ENCODE data around the gene MKRN1.

The MKRN1 gene

DNA sequence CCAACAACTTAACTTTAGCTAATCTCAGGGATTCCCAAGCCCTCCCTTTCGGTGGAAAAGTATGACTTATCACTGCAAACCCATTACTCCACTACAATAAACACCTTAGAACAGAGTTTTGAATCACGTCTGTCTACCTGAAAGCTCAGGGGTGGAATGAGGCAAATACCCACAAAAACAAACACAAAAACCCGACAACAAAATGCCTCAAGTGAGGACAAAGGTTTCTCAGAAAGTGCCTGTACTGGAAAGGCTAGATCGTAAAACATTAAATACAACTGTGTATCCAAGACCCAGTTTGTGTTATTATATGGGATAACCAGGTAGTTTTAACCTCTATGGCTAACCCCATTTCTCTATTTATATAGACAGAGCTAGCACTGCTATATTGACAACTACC is 26.0 kb downstream of the MKRN1 start:
- DNase-seq = no peak
- Histone ChIP-seq H3K79me1 (replicated peaks; ENCODE audit: low read length, poor library complexity, severe bottlenecking) (peaks cover 16% of the 10 kb centered on the region), H2BK12ac (ENCODE audit: low read length in 2 of 2) (no peak overlapping the region), H3K9ac (ENCODE audit: low read length) (no peak overlapping the region), H4K91ac (ENCODE audit: low read length) (no peak overlapping the region), H3K27me3 (ENCODE audit: control insufficient read depth in 1 of 2, insufficient read depth in 1 of 2, low read length in 2 of 2) (no peaks in the 10 kb centered on the region), H2AFZ (ENCODE audit: low read depth, low read length) (no peak overlapping the region), H3K27ac (ENCODE audit: low read length, poor library complexity, severe bottlenecking) (no peak overlapping the region), H3K4ac (ENCODE audit: low read depth in 1 of 2, low read length in 2 of 2) (no peak overlapping the region), H2BK120ac (ENCODE audit: low read depth, low read length) (no peak overlapping the region), H3K9me3 (ENCODE audit: control insufficient read depth, low read length) (no peaks in the 10 kb centered on the region), H3K14ac (ENCODE audit: low read length in 2 of 2) (no peak overlapping the region), H2BK15ac (ENCODE audit: low read depth, poor library complexity, severe bottlenecking) (no peak overlapping the region), H2BK5ac (ENCODE audit: low read depth, low read length, poor library complexity, severe bottlenecking) (no peak overlapping the region), H2AK5ac (ENCODE audit: low read length, severe bottlenecking) (no peak overlapping the region), H3K36me3 (ENCODE audit: control insufficient read depth in 1 of 2, insufficient read depth in 2 of 2, low read depth in 1 of 2, low read length in 2 of 2) (peaks cover 19 to 67% of the 10 kb centered on the region in 2 experiments), H3K23ac (ENCODE audit: low read length in 2 of 2) (no peak overlapping the region), H4K8ac (ENCODE audit: low read length) (no peak overlapping the region), H3K18ac (ENCODE audit: low read depth in 1 of 2, low read length in 2 of 2) (no peak overlapping the region), H3K4me3 (ENCODE audit: insufficient read depth in 1 of 2, low read depth in 1 of 2, low read length in 2 of 2) (no peak overlapping the region), H3K4me1 (ENCODE audit: control insufficient read depth, insufficient read depth, low read depth, low read length) (peaks cover 5% of the 10 kb centered on the region), H3K4me2 (ENCODE audit: low read length, poor library complexity, severe bottlenecking) (no peak overlapping the region)
- WGBS = 95% methylated on average over 3 of the region's 4 CpGs

DNA sequence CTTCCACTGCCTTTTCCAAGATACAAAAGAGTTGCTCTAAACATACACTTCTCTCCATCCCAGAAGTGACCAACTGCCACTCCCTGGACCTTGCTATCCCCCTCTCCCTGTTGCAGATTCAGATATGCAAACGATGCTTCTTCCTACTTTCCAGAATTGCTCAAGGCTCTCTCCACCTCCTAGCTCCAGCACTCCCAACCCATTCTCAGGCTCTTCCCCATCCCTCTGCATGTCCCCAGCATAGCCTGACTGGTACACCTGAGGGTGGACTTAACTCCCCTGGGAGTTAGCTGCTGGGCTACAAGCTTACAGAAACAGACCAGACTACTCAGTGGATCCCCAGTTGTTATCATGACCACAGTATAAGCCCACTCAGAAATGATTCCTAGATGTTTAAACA is 27.6 kb downstream of the MKRN1 start:
- 88% methylated on average over 1 of the region's 1 CpG for WGBS
- no peak overlapping the region for H2AFZ ChIP-seq (ENCODE audit: low read depth, low read length)

DNA sequence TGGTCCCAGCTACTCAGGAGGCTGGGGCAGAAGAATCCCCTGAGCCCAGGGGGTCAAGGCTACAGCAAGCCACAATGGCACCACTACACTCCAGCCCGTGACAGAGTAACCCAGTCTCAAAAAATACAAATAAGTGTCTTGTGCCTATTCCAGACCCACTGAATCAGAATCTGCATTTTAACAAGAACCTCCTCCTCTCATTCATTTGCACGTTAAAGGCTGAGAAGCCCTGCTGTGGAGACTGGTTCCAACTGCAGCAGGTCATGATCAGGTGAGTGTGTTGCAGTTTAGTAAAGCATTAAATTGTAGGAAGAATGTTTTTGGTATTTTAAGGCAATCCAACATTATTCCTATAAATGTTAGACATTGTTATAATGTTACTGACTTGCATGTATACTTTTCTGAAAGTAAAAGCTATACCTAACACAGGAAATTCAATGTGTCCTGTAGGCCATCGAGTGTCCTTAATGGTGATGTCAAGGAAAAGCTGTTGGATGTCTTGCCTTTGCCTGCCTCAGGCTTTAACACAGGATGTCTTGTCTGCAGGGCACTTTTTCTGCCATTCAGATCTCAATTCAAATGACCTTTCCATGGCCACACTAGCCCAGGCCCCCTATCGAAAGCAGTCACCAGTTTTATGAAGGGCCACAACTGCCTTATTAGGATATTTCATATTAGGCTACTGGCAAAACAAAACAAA is 30.4 kb downstream of the MKRN1 start:
- no peak overlapping the region for H3K14ac ChIP-seq (ENCODE audit: low read length in 2 of 2)
- no peaks in the 10 kb centered on the region for H3K9me3 ChIP-seq (ENCODE audit: control insufficient read depth, low read length)
- no peaks in the 10 kb centered on the region for H3K27me3 ChIP-seq (ENCODE audit: control insufficient read depth in 1 of 2, insufficient read depth in 1 of 2, low read length in 2 of 2)
- H3K4me1 ChIP-seq (ENCODE audit: control insufficient read depth, insufficient read depth, low read depth, low read length) = peaks cover 1% of the 10 kb centered on the region
- no peak overlapping the region for H3K4ac ChIP-seq (ENCODE audit: low read depth in 1 of 2, low read length in 2 of 2)
- H2BK15ac ChIP-seq (ENCODE audit: low read depth, poor library complexity, severe bottlenecking) = no peak overlapping the region
- no peak overlapping the region for H3K23ac ChIP-seq (ENCODE audit: low read length in 2 of 2)
- no peak overlapping the region for H2AK5ac ChIP-seq (ENCODE audit: low read length, severe bottlenecking)
- H3K9ac ChIP-seq (ENCODE audit: low read length) = no peak overlapping the region
- H2BK12ac ChIP-seq (ENCODE audit: low read length in 2 of 2) = no peak overlapping the region
- WGBS = 100% methylated on average over 3 of the region's 4 CpGs
- H2AFZ ChIP-seq (ENCODE audit: low read depth, low read length) = no peak overlapping the region
- H3K4me2 ChIP-seq (ENCODE audit: low read length, poor library complexity, severe bottlenecking) = no peak overlapping the region
- no peak overlapping the region for H2BK120ac ChIP-seq (ENCODE audit: low read depth, low read length)
- H4K91ac ChIP-seq (ENCODE audit: low read length) = no peak overlapping the region
- no peak overlapping the region for H3K4me3 ChIP-seq (ENCODE audit: insufficient read depth in 1 of 2, low read depth in 1 of 2, low read length in 2 of 2)
- H4K8ac ChIP-seq (ENCODE audit: low read length) = no peak overlapping the region
- peaks cover 8% of the 10 kb centered on the region for H3K79me1 ChIP-seq (replicated peaks; ENCODE audit: low read length, poor library complexity, severe bottlenecking)
- H2BK5ac ChIP-seq (ENCODE audit: low read depth, low read length, poor library complexity, severe bottlenecking) = no peak overlapping the region
- H3K36me3 ChIP-seq (ENCODE audit: control insufficient read depth in 1 of 2, insufficient read depth in 2 of 2, low read depth in 1 of 2, low read length in 2 of 2) = peaks cover 3 to 23% of the 10 kb centered on the region in 2 experiments
- no peak overlapping the region for H3K27ac ChIP-seq (ENCODE audit: low read length, poor library complexity, severe bottlenecking)
- H3K18ac ChIP-seq (ENCODE audit: low read depth in 1 of 2, low read length in 2 of 2) = no peak overlapping the region
- no peak for DNase-seq

More for the DNA sequence above, 27.6 kb downstream of the MKRN1 start:
- Histone ChIP-seq H3K79me1 (replicated peaks; ENCODE audit: low read length, poor library complexity, severe bottlenecking) (peaks cover 14% of the 10 kb centered on the region), H3K27me3 (ENCODE audit: control insufficient read depth in 1 of 2, insufficient read depth in 1 of 2, low read length in 2 of 2) (no peaks in the 10 kb centered on the region), H3K4me1 (ENCODE audit: control insufficient read depth, insufficient read depth, low read depth, low read length) (peaks cover 4% of the 10 kb centered on the region), H3K23ac (ENCODE audit: low read length in 2 of 2) (no peak overlapping the region), H3K27ac (ENCODE audit: low read length, poor library complexity, severe bottlenecking) (no peak overlapping the region), H2BK120ac (ENCODE audit: low read depth, low read length) (no peak overlapping the region), H4K91ac (ENCODE audit: low read length) (no peak overlapping the region), H3K9ac (ENCODE audit: low read length) (no peak overlapping the region), H2BK5ac (ENCODE audit: low read depth, low read length, poor library complexity, severe bottlenecking) (no peak overlapping the region), H3K36me3 (ENCODE audit: control insufficient read depth in 1 of 2, insufficient read depth in 2 of 2, low read depth in 1 of 2, low read length in 2 of 2) (peaks cover 18 to 51% of the 10 kb centered on the region in 2 experiments), H3K4me3 (ENCODE audit: insufficient read depth in 1 of 2, low read depth in 1 of 2, low read length in 2 of 2) (no peak overlapping the region), H3K4me2 (ENCODE audit: low read length, poor library complexity, severe bottlenecking) (no peak overlapping the region), H3K9me3 (ENCODE audit: control insufficient read depth, low read length) (no peaks in the 10 kb centered on the region), H3K14ac (ENCODE audit: low read length in 2 of 2) (no peak overlapping the region), H2BK12ac (ENCODE audit: low read length in 2 of 2) (no peak overlapping the region), H2BK15ac (ENCODE audit: low read depth, poor library complexity, severe bottlenecking) (no peak overlapping the region), H3K4ac (ENCODE audit: low read depth in 1 of 2, low read length in 2 of 2) (no peak overlapping the region), H3K18ac (ENCODE audit: low read depth in 1 of 2, low read length in 2 of 2) (no peak overlapping the region), H4K8ac (ENCODE audit: low read length) (no peak overlapping the region), H2AK5ac (ENCODE audit: low read length, severe bottlenecking) (no peak overlapping the region)
- no peak for DNase-seq

DNA sequence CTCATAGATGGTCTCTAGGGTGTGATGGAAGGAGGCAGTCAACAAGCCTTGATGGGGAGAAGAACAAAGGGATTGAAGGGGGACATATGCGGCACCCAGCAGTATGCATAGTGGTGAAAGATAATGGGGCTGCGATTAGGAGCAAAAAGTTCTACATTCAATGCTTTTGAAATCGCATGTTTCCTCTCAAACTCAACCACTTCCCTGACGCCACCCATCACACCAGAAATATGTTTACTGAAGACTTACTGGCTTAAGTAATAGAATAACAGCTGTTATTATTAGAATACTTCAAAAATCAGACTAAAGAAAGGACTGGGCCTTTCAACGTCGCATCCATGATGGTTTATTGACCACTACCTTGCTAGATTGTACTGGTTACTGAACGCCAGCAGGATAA is 31.5 kb downstream of the MKRN1 start:
- Histone ChIP-seq H3K4me1 (ENCODE audit: control insufficient read depth, insufficient read depth, low read depth, low read length) (peaks cover 1% of the 10 kb centered on the region), H3K9me3 (ENCODE audit: control insufficient read depth, low read length) (no peaks in the 10 kb centered on the region), H3K27me3 (ENCODE audit: control insufficient read depth in 1 of 2, insufficient read depth in 1 of 2, low read length in 2 of 2) (no peaks in the 10 kb centered on the region), H2AK5ac (ENCODE audit: low read length, severe bottlenecking) (no peak overlapping the region), H4K8ac (ENCODE audit: low read length) (no peak overlapping the region), H3K4me3 (ENCODE audit: insufficient read depth in 1 of 2, low read depth in 1 of 2, low read length in 2 of 2) (no peak overlapping the region), H2BK5ac (ENCODE audit: low read depth, low read length, poor library complexity, severe bottlenecking) (no peak overlapping the region), H2BK15ac (ENCODE audit: low read depth, poor library complexity, severe bottlenecking) (no peak overlapping the region), H4K91ac (ENCODE audit: low read length) (no peak overlapping the region), H3K4me2 (ENCODE audit: low read length, poor library complexity, severe bottlenecking) (no peak overlapping the region), H3K79me1 (replicated peaks; ENCODE audit: low read length, poor library complexity, severe bottlenecking) (peaks cover 4% of the 10 kb centered on the region), H2AFZ (ENCODE audit: low read depth, low read length) (no peak overlapping the region), H3K9ac (ENCODE audit: low read length) (no peak overlapping the region), H3K27ac (ENCODE audit: low read length, poor library complexity, severe bottlenecking) (no peak overlapping the region), H3K18ac (ENCODE audit: low read depth in 1 of 2, low read length in 2 of 2) (no peak overlapping the region), H2BK120ac (ENCODE audit: low read depth, low read length) (no peak overlapping the region), H3K4ac (ENCODE audit: low read depth in 1 of 2, low read length in 2 of 2) (no peak overlapping the region), H3K14ac (ENCODE audit: low read length in 2 of 2) (no peak overlapping the region), H3K23ac (ENCODE audit: low read length in 2 of 2) (no peak overlapping the region), H3K36me3 (ENCODE audit: control insufficient read depth in 1 of 2, insufficient read depth in 2 of 2, low read depth in 1 of 2, low read length in 2 of 2) (peaks cover 3 to 13% of the 10 kb centered on the region in 2 experiments), H2BK12ac (ENCODE audit: low read length in 2 of 2) (no peak overlapping the region)
- 97% methylated on average over 4 of the region's 7 CpGs for WGBS
- DNase-seq = no peak
